H1 (cell line): ENCODE data around the gene OR8H3. TPM values are rescaled to one million over a fixed set of nuclear protein-coding genes. Genes with fewer than 3 reads are reported as not detected.

Experiments
- CTCF ChIA-PET: fragments of 300-600 bp; sonication (Branson Sonifier 250); formaldehyde crosslinking; loops from one replicate; lab custom pipeline; 2021; ENCODE audit not compliant: partially characterized antibody; lab: Charles Lee
- POLR2A ChIA-PET: fragments of 300-600 bp; sonication (Branson Sonifier 250); formaldehyde crosslinking; loops from one replicate; lab custom pipeline; 2021; ENCODE audit warnings: inconsistent platforms; ENCODE audit not compliant: partially characterized antibody; lab: Charles Lee
- DNase-seq, 2 experiments: peaks; one replicate each; pipeline versions ENCODE4 v3.0.0 to v3.0.0-alpha.2; 2010 to 2022; ENCODE audit warnings: low spot score in 2 of 2, low read depth in 1 of 2, mixed read lengths in 1 of 2
- FAIRE-seq: peaks from 2 replicates; lab custom pipeline; 2011; peaks lifted over from hg19 to GRCh38; lab: Jason Lieb, UNC
- H2AFZ ChIP-seq: 2 replicates; pipeline ENCODE4 v1.8.1; 2012; ENCODE audit warnings: low read length, inconsistent platforms
- H2AK5ac ChIP-seq: 2 replicates; pipeline ENCODE4 v1.6.1; 2013; ENCODE audit warnings: low read depth, low read length
- H2BK120ac ChIP-seq: replicated peaks from 2 replicates; pipeline ENCODE3; 2013; ENCODE audit warnings: low read depth, low read length, inconsistent platforms
- H2BK12ac ChIP-seq: 2 replicates; pipeline ENCODE4 v1.6.1; 2013; ENCODE audit warnings: low read depth, low read length
- H2BK15ac ChIP-seq: 2 replicates; pipeline ENCODE4 v1.6.1; 2013; ENCODE audit warnings: low read length
- H2BK20ac ChIP-seq: 2 replicates; pipeline ENCODE4 v1.6.1; 2013; ENCODE audit warnings: low read length
- H2BK5ac ChIP-seq: 2 replicates; pipeline ENCODE4 v1.6.1; 2013; ENCODE audit warnings: low read depth, low read length
- H3K14ac ChIP-seq: 2 replicates; pipeline ENCODE4 v1.6.1; 2013; ENCODE audit warnings: inconsistent platforms; ENCODE audit not compliant: insufficient read length
- H3K18ac ChIP-seq: 2 replicates; pipeline ENCODE4 v1.6.1; 2013; ENCODE audit warnings: low read length; ENCODE audit errors: extremely low read depth
- H3K23ac ChIP-seq: 2 replicates; pipeline ENCODE4 v1.6.1; 2013; ENCODE audit warnings: inconsistent platforms; ENCODE audit not compliant: insufficient read length
- H3K23me2 ChIP-seq: 2 replicates; pipeline ENCODE4 v1.6.1; 2013; ENCODE audit warnings: low read depth, low read length
- H3K27ac ChIP-seq: 2 replicates; pipeline ENCODE4 v1.6.1; 2011; ENCODE audit warnings: low read depth, low read length, inconsistent platforms
- H3K27me3 ChIP-seq, 4 experiments: replicated peaks in 1 of 4; 1 replicate in 1 of 4; 2 replicates in 3 of 4; pipeline versions ENCODE4 v1.6.1 to v1.8.1; 2011 to 2013; ENCODE audit warnings: low read length in 3 of 4, mild to moderate bottlenecking in 3 of 4, inconsistent platforms in 2 of 4, mixed read lengths in 2 of 4, moderate library complexity in 1 of 4; ENCODE audit not compliant: control insufficient read depth in 3 of 4, insufficient read depth in 3 of 4; ENCODE audit errors: extremely low read depth in 1 of 4
- H3K36me3 ChIP-seq, 4 experiments: 2 replicates each; pipeline versions ENCODE4 v1.6.1 to v1.8.1; 2011 to 2013; ENCODE audit warnings: mild to moderate bottlenecking in 4 of 4, low read length in 3 of 4, moderate library complexity in 2 of 4, control low read depth in 1 of 4, inconsistent platforms in 1 of 4; ENCODE audit not compliant: insufficient read depth in 4 of 4, control insufficient read depth in 2 of 4
- H3K4ac ChIP-seq: replicated peaks from 2 replicates; pipeline ENCODE3; 2013; ENCODE audit warnings: low read length, low read depth, mixed read lengths, inconsistent platforms; ENCODE audit not compliant: insufficient read length
- H3K4me1 ChIP-seq, 4 experiments: replicated peaks in 1 of 4; 1 replicate in 1 of 4; 2 replicates in 3 of 4; pipeline versions ENCODE4 v1.6.1 to v1.8.1; 2011 to 2013; ENCODE audit warnings: low read length in 3 of 4, inconsistent platforms in 2 of 4, mixed read lengths in 1 of 4; ENCODE audit not compliant: insufficient read depth in 4 of 4, control insufficient read depth in 3 of 4
- H3K4me2 ChIP-seq, 2 experiments: 2 replicates each; pipeline versions ENCODE4 v1.6.1 to v1.8.1; 2011 to 2013; ENCODE audit warnings: low read depth in 2 of 2, low read length in 2 of 2, control low read depth in 1 of 2, inconsistent platforms in 1 of 2, mild to moderate bottlenecking in 1 of 2; ENCODE audit not compliant: insufficient read depth in 1 of 2
- H3K4me3 ChIP-seq, 4 experiments: fragments of 200-600, 300-600 bp in 1 of 4; sonication (generic), shearing (Covaris generic), sonication (Bioruptor Twin) in 1 of 4; 2 replicates each; pipeline versions ENCODE4 v1.5.1 to v1.8.1; 2011 to 2016; ENCODE audit warnings: low read length in 4 of 4, low read depth in 3 of 4, control low read depth in 2 of 4, inconsistent platforms in 2 of 4, mild to moderate bottlenecking in 2 of 4, mixed read lengths in 1 of 4, moderate library complexity in 1 of 4; ENCODE audit not compliant: insufficient read depth in 2 of 4; ENCODE audit errors: extremely low read depth in 1 of 4
- H3K56ac ChIP-seq: replicated peaks from 2 replicates; pipeline ENCODE3; 2013; ENCODE audit warnings: low read depth, mild to moderate bottlenecking, mixed read lengths, low read length, inconsistent platforms; ENCODE audit not compliant: insufficient read length
- H3K79me1 ChIP-seq: 2 replicates; pipeline ENCODE4 v1.6.1; 2013; ENCODE audit warnings: low read depth, low read length, control low read depth
- H3K79me2 ChIP-seq, 2 experiments: 2 replicates each; pipeline versions ENCODE4 v1.6.1 to v1.8.1; 2012 to 2013; ENCODE audit warnings: low read length in 2 of 2, mild to moderate bottlenecking in 2 of 2, inconsistent platforms in 1 of 2; ENCODE audit not compliant: insufficient read depth in 2 of 2, control insufficient read depth in 1 of 2
- H3K9ac ChIP-seq, 4 experiments: replicated peaks in 1 of 4; 1 replicate in 1 of 4; 2 replicates in 3 of 4; pipeline versions ENCODE4 v1.6.1 to v1.8.1; 2011 to 2013; ENCODE audit warnings: low read depth in 3 of 4, low read length in 3 of 4, control low read depth in 2 of 4, mild to moderate bottlenecking in 2 of 4, moderate library complexity in 2 of 4, inconsistent platforms in 1 of 4; ENCODE audit errors: extremely low read depth in 1 of 4
- H3K9me3 ChIP-seq, 2 experiments: 2 replicates each; pipeline versions ENCODE4 v1.6.1 to v1.8.1; 2012 to 2013; ENCODE audit warnings: mild to moderate bottlenecking in 2 of 2, moderate library complexity in 2 of 2, control low read depth in 1 of 2, inconsistent platforms in 1 of 2, low read depth in 1 of 2, low read length in 1 of 2, mixed read lengths in 1 of 2; ENCODE audit not compliant: insufficient read depth in 2 of 2
- H4K20me1 ChIP-seq, 2 experiments: replicated peaks in 1 of 2; 2 replicates each; pipeline versions ENCODE3 to v1.8.1; 2011 to 2013; ENCODE audit warnings: inconsistent platforms in 2 of 2, low read length in 2 of 2, mild to moderate bottlenecking in 1 of 2; ENCODE audit not compliant: insufficient read depth in 2 of 2, control insufficient read depth in 1 of 2
- H4K5ac ChIP-seq: 2 replicates; pipeline ENCODE4 v1.6.1; 2013; ENCODE audit warnings: low read length, low read depth, mixed read lengths, inconsistent platforms; ENCODE audit not compliant: insufficient read length
- H4K8ac ChIP-seq: 2 replicates; pipeline ENCODE4 v1.8.0; 2013; ENCODE audit warnings: mild to moderate bottlenecking, moderate library complexity, low read length, inconsistent platforms; ENCODE audit not compliant: insufficient read depth; ENCODE audit errors: extremely low read depth
- H4K91ac ChIP-seq: replicated peaks from 2 replicates; pipeline ENCODE3; 2013; ENCODE audit warnings: low read length, mixed read lengths, inconsistent platforms; ENCODE audit not compliant: insufficient read length
- HDAC6 ChIP-seq: IDR thresholded peaks from one replicate; pipeline ENCODE4 v1.7.1; 2012; ENCODE audit warnings: low read depth, mild to moderate bottlenecking, inconsistent platforms, low read length, moderate library complexity
- RAD21 ChIP-seq, 2 experiments: IDR thresholded peaks in 1 of 2; conservative IDR thresholded peaks in 1 of 2; 2 replicates each; pipeline ENCODE4 v1.6.1; 2011; ENCODE audit warnings: low read depth in 2 of 2, low read length in 2 of 2, improper control_type of control experiment in 1 of 2, inconsistent platforms in 1 of 2, mild to moderate bottlenecking in 1 of 2, moderate library complexity in 1 of 2
- WGBS, 2 experiments: shearing (Covaris generic) in 1 of 2; methylation state at CpG; one replicate each; pipeline versions ENCODE4 v1.1.6 to v1.1.7; 2013 to 2015; ENCODE audit warnings: low lambda C conversion rate in 2 of 2, mixed read lengths in 2 of 2, inconsistent platforms in 1 of 2, low coverage in 1 of 2, missing lambda C conversion rate in 1 of 2; ENCODE audit not compliant: insufficient replicate concordance in 2 of 2, insufficient coverage in 1 of 2, insufficient read length in 1 of 2; ENCODE audit errors: extremely low coverage in 1 of 2, missing lambda C conversion rate in 1 of 2; 5-methylcytosine and 5-hydroxymethylcytosine counted together
- polyA plus RNA-seq, 7 experiments: library from polyadenylated mRNA; depleted of rRNA in 3 of 7; stranded (reverse) in 5 of 7; unstranded in 2 of 7; fragments of >200 nt in 5 of 7; fragments of 200-250 nt in 2 of 7; gene quantifications; 1 replicate in 5 of 7; 2 replicates in 1 of 7; 4 replicates in 1 of 7; pipeline versions ENCODE4 v1.2.1 to v1.2.3, GENCODE V29; 2011 to 2013; ENCODE audit warnings: missing spikeins in 2 of 7, mixed read lengths in 2 of 7
- total RNA-seq: library from RNA; stranded (reverse); fragmentation: NEBNext Ultra II Directional; extraction: Animal tissue kit (Norgen Biotek cat#: 25700); gene quantifications from 2 replicates; pipeline ENCODE4 v1.2.1, GENCODE V29; 2021

The OR8H3 gene
- total and polyA plus RNA-seq, 2 of the 8 experiments (the other 6 are each of a cell fraction or from before 2014, with no cell fraction given), result not detected

- no peaks in the 10 kb centered on the region for H4K20me1 ChIP-seq
- no peaks in the 10 kb centered on the region for H3K79me2 ChIP-seq
- no peak overlapping the region for H3K4ac ChIP-seq
- H3K4me3 ChIP-seq, result no peak overlapping the region
- H3K56ac ChIP-seq, result no peak overlapping the region
- POLR2A ChIA-PET, result no interaction called here
- no peak overlapping the region for H4K5ac ChIP-seq
- no peak overlapping the region for H2BK15ac ChIP-seq
- no peak overlapping the region for H2AFZ ChIP-seq
- H2BK12ac ChIP-seq, result no peak overlapping the region
- no peak overlapping the region for H3K27ac ChIP-seq
- no peak for DNase-seq
- no peak overlapping the region for H4K8ac ChIP-seq
- no peak overlapping the region for H3K9ac ChIP-seq
- no peaks in the 10 kb centered on the region for H3K9me3 ChIP-seq
- H4K91ac ChIP-seq, result no peak overlapping the region
- no peak overlapping the region for H3K14ac ChIP-seq
- no peak overlapping the region for H3K23ac ChIP-seq
- no peaks in the 10 kb centered on the region for H3K4me1 ChIP-seq
- CTCF ChIA-PET, result interaction anchor here (0.6 to 0.8 kb wide), 2 partner anchors 23 to 140 kb away, joined by 3 read pairs; no protein-coding TSS in a partner anchor
- no peak for FAIRE-seq
- 64% methylated on average over 3 of the region's 3 CpGs; no CpG with 5 or more reads in 1 of the 2 experiments for WGBS, 2 experiments
- no peak overlapping the region for H2BK20ac ChIP-seq
- TF ChIP-seq RAD21 (IDR thresholded peaks at IDR 0.05 in 1 of 2, conservative IDR thresholded peaks at IDR 0.05 in 1 of 2; ENCODE audit: low read depth in 2 of 2, low read length in 2 of 2) (peak; percentile 42 to 56), HDAC6 (no peak)
- H3K18ac ChIP-seq, result no peak overlapping the region
- no peak overlapping the region for H3K4me2 ChIP-seq
- no peaks in the 10 kb centered on the region for H3K36me3 ChIP-seq
- H2BK5ac ChIP-seq, result no peak overlapping the region
- no peaks in the 10 kb centered on the region for H3K79me1 ChIP-seq
- no peaks in the 10 kb centered on the region for H3K23me2 ChIP-seq
- H2BK120ac ChIP-seq, result no peak overlapping the region
- no peaks in the 10 kb centered on the region for H3K27me3 ChIP-seq
- no peak overlapping the region for H2AK5ac ChIP-seq
Observed at GRCh38 chr11:56089697-56090096, 32.5 kb upstream of the OR8H3 start.
